ENCODE data around the gene KYAT1. TPM values are rescaled to one million over a fixed set of nuclear protein-coding genes. Genes with fewer than 3 reads are reported as not detected.
"Not testable (repeated sequence)": the region's sequence is repeated elsewhere in the genome, so short reads cannot be mapped to it uniquely, and the experiment has no call there.

Gene KYAT1
- total RNA-seq, 1 donor from 2014 or later, result 15.7 TPM

DNA sequence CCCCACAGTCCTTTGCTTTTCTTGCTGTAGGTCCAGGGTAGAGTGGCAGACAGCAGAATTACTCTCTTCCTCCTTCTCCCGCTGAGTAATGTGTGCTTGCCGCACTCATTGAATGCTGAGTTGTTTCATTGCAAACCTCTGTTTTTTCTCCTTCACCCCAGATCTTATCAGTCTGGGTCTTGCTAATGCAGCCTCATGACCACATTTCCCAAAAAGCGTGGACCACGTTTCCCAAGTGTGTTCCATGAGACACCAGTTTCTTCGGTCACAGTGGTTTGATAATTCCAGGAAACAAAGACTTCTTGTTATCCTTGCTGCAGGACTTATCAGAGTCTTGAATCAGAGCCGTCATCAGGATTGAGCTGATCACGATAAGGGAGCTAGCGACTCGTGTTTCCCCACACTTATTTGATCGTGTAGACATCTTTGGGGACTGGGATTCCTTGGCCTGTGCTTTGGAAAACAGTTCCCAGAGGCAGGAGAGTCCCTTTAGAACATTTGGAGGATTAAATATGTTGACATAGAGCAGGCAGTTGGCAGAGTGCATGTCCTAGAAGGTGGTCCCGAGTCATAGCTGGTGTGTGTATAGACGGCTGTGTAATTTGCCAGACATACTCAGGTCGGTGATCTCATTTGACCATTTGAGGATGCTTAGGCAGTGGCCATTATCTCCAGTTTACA lies 4.6 kb upstream of the KYAT1 start:
- intact Hi-C loops (cut with micrococcal nuclease), result no loop called here

DNA sequence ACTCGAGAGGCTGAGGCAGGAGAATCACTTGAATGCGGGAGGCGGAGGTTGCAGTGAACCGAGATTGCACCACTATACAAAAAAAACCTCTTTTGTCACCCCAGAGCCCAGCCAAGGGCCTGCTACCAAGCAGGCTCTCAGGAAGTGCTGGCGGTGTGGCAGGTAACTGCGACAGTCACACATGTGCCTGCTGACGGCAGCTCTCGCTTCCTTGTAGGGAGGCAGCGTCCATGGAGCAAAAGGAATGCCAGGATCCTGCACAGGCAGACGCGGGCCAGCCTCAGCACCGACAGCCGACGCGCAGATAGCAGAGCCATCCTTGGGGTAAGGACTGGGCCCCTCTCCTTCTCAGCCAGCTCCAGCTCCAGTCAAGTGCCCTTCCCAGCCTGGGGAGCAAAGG lies 4.0 kb upstream of the KYAT1 start:
- intact Hi-C loops (cut with micrococcal nuclease), result no loop called here

DNA sequence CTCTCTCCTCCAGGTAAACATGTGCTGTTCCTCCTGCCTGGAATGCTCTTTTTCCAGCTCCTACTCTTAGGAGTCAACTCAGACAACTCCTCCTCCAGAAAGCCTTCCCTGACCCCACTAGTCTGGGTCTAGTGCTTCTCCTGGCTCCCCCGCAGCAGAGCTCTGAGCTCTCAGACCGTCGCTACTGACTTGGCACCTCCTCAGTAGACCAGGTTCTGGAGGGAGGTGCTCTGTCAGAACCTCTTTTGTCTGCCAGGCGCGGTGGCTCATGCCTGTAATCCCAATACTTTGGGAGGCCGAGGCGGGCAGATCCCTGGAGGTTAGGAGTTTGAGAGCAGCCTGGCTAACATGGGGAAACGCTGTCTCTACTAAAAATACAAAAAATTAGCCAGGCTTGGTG lies 3.6 kb upstream of the KYAT1 start:
- intact Hi-C loops (cut with micrococcal nuclease), result no loop called here

DNA sequence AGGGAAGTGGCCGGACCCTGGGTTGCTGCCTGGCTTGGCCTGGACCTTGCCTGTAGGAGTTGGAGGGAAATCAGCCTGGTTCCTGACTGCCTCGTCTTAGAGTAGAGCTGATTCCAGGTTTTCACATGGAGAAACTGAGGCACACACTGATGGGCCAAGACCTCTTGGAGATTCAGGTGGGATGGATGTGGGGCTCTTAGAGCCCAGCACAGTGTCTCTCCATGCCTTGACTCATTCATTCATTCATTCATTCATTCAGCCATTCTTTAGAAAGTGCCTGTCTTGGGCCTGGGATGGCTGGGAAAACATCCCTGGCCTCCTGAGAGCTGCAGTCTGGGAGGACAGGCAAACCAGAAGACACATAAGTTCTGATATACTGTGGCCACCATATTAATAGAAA lies 2.4 kb upstream of the KYAT1 start:
- intact Hi-C loops (cut with micrococcal nuclease), result loop anchor here (5.0 kb wide), 4 partner anchors 57 to 427 kb away; partner anchors contain the start of genes CRAT, IER5L, ODF2 and PTPA

DNA sequence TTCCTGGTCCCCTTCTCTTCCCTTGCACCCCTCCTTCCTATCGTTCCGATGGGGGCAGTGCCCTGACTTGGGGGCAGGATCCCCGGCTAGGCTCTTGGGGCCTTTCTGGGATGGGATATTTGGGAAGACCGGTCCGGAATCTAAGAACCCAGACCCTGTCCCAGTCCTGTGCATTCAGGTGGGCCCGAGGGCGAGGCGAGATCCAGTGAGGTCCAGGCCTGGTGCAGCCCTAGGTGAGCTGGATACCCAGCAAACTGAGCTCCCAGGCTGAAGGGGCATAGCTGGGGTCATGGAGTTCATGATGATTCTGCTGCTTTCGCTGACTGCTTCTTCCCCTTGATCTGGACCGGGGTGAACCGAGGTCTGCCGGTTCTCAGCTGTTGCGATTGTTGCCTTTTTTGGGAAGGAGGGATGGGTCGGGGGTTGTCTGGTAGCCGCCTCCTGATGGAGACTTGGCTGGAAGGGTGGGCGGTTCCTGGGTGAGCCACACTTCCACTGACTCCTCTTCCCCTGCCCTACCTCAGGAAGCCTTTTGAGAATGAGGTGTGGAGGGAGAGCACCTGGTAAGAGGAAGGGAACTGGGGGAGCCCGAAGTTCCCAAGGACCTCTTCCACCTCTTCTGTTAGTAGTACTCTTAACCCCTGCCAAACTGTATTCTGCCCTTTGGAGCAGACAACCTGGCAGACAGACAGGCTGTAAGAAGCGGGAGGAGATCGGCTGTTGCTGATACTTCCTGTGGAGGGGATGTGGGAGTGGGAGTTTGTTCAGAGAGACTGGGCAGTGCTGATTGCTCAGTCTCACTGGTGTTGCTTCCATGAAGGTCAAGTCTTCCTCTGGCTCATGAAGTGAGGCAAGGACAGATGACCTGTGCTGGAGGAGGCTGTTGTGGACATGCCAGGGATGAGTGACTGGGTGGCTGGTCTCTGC lies 1.2 kb upstream of the KYAT1 start:
- intact Hi-C loops (cut with micrococcal nuclease), result loop anchor here (1.0 to 5.0 kb wide), 8 partner anchors 56 to 426 kb away; partner anchors contain the start of genes CRAT, DOLK, IER5L and MIGA2

DNA sequence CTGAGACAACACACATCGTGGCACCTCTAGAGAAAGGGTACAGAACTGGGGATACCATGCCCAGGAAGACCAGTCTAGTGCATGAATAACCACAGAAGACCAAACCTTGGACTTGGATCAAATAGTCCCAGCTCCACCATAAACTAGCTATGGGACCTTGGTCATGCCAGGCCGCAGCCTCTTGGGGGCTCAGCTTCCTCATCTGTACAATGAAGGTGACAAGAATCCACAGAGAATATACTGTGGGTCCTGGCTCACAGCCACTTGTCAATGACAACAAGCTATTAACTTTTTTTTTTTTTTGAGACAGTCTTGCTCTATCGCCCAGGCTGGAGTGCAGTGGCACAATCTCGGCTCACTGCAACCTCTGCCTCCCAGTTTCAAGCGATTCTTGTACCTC lies 3.9 kb downstream of the KYAT1 start:
- intact Hi-C loops (cut with micrococcal nuclease), result no loop called here

DNA sequence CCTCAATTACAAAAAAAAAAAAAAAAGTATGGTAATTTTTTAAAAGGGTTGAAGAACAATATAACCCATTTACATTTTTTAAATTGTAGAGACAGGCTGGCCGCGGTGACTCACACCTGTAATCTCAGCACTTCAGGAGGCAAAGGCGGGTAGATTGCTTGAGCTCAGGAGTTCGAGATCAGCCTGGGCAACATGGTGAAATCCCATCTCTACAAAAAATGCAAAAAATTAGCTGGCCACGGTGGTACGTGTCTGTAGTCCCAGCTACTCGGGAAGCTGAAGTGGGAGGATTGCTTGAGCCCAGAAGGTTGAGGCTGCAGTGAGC lies 10.8 kb downstream of the KYAT1 start:
- intact Hi-C loops (cut with micrococcal nuclease), result not testable (repeated sequence)

DNA sequence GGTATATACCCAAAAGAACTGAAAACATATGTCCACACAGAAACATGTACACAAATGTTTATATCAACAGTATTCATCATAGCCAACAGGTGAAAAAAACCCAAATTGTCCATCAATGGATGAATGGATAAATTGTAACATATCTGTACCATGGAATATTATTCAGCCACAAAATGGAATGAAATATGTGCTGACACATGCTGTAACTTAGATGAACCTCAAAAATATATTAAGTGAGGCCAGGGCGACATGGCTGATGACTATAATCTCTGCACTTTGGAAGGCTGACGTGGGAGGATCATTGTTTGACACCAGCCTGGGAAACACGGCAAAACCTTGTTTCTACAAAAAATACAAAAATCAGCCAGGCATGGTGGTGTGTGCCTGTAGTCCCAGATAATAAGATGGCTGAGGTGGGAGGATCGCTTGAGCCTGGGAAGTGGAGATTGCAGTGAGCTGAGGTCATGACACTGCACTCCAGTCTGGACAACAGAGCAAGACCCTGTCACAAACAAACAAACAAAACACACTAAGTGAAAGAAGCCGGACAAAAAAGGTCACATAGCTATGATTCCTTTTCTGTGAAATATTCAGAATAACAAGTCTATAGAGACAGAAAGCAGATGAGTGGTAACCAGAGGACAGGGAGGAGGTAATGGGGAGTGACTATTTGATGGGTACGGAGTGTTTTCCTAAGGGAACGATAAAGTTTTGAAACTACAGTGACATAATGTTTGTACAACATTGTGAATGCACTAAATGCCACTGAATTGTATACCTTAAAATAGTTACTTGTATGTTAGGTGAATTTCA lies 11.4 kb downstream of the KYAT1 start:
- intact Hi-C loops (cut with micrococcal nuclease), result no loop called here

DNA sequence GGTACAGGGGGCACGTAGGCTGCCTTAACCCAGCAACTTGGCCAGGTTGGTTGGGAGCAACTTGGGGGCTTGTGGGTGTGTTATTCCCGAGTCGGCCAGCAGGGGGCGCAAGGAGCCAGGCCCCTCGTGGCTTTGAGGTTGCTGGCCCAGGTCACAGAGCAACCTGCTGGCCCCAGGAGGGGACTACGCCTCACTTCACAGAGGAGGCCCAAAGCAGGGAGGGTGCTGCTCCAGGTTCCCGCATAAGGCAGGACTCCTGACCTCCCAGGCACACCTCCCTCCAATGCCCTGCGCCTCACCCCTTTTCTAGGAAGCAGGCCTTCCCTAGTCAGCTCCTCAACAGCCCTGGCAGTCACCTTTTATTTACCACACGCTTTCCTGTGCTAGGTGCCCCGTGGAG lies 18.1 kb downstream of the KYAT1 start:
- intact Hi-C loops (cut with micrococcal nuclease), result loop anchor here (1.0 to 5.0 kb wide), 2 partner anchors 65 to 84 kb away; partner anchors contain the start of genes DOLK and NUP188

DNA sequence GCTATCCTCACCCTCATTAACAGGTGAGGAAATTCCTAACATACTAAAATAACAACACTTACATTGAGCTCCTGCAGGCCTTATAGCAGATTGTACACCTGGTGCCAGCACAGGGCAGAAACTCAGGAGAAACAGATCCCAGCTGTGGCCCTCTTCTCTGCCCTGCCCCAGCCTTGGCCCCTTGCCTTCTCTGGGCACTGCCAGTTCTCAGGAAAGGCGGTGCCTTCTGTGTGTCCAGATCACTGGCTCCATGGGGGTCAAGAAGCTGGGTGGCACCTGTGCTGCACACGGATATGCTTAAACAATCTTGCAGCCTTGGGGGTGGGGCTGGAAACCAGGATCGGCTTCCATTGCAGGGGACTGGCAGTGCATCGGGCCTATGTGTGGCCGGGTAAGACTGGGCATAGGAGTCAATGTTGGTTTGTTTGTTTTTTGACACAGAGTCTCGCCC lies 19.3 kb downstream of the KYAT1 start:
- intact Hi-C loops (cut with micrococcal nuclease), result loop anchor here (5.0 kb wide), 1 partner anchor 85 kb away; the partner anchor contains the start of genes DOLK and NUP188

DNA sequence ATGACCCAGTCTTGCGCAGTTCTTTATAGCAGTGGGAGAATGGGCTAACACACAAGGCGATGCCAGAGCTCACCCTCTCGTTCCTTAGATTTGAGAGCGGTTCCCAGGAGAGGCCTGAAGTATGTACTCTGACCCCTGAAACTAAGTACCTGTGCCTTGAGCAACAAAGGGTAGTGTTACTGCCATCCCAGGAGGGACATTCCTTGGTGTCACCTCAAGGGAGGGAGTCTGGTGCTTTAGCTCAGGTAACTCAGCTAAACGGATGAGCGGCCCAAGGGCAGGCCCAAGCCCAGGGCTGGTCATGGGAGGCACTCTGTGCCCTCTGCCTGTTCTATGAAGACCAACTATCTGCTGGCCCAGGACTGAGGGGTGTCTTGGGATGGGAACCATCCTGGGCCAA lies 20.2 kb downstream of the KYAT1 start:
- intact Hi-C loops (cut with micrococcal nuclease), result loop anchor here (5.0 kb wide), 1 partner anchor 86 kb away; the partner anchor contains the start of genes DOLK and NUP188

DNA sequence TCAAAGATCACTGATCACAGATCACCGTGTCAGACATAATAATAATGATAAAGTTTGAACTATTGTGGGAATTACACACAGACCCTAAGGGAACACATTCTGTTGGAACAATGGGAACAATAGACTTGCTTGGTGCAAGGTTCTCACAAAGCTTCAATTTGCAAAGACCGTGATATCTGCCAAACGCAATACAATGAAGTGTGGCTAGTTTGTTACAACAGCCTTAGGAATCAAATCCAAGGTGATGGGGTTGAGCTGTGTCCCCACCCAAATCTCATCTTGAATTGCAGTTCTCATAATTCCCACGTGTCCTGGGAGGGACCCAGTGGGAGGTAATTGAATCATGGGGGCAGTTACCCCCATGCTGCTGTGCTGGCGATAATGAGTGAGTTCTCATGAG lies 20.8 kb downstream of the KYAT1 start:
- intact Hi-C loops (cut with micrococcal nuclease), result loop anchor here (5.0 kb wide), 1 partner anchor 86 kb away; the partner anchor contains the start of genes DOLK and NUP188

DNA sequence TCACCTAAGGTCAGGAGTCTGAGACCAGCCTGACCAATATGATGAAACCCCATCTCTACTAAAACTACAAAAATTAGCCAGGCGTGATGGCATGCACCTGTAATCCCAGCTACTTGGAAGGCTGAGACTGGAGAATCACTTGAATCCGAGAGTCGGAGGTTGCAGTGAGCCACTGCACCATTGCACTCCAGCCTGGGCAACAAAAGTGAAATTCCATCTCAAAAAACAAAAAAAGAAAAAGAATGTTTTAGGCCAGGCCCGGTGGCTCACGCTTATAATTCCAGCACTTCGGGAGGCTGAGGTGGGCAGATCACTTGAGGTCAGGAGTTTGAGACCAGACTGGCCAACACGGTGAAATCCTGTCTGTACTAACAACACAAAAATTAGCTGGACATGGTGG lies 23.3 kb downstream of the KYAT1 start:
- intact Hi-C loops (cut with micrococcal nuclease), result not testable (repeated sequence)

DNA sequence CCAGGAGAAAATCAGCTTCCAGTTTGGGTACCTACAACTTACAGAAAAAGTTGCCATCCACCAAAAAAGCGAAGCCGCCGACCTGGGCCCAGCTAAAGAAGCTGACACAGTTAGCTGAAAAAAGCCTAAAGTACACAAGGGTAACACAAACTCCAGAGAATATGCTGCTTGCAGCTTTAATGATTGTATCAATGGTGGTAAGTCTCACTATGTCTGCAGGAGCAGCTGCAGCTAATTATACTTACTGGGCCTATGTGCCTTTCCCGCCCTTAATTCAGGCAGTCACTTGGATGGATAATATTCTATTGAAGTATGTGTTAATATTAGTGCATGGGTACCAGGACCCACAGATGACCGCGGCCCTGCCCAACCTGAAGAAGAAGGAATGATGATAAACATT lies 27.3 kb downstream of the KYAT1 start:
- intact Hi-C loops (cut with micrococcal nuclease), result not testable (repeated sequence)

DNA sequence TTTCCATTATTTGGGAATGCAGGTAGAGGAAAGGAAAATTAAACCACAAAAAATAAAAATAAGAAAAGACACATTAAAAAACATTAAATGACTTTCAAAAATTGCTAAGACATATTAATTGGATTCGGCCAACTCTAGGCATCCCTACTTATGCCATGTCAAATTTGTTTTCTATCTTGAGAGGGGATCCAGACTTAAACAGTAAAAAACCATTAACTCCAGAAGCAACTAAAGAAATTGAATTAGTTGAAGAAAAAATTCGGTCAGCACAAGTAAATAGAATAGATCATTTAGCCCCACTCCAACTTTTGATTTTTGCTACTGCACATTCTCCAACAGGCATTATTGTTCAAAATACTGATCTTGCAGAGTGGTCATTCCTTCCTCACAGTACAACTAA lies 29.1 kb downstream of the KYAT1 start:
- intact Hi-C loops (cut with micrococcal nuclease), result not testable (repeated sequence)

DNA sequence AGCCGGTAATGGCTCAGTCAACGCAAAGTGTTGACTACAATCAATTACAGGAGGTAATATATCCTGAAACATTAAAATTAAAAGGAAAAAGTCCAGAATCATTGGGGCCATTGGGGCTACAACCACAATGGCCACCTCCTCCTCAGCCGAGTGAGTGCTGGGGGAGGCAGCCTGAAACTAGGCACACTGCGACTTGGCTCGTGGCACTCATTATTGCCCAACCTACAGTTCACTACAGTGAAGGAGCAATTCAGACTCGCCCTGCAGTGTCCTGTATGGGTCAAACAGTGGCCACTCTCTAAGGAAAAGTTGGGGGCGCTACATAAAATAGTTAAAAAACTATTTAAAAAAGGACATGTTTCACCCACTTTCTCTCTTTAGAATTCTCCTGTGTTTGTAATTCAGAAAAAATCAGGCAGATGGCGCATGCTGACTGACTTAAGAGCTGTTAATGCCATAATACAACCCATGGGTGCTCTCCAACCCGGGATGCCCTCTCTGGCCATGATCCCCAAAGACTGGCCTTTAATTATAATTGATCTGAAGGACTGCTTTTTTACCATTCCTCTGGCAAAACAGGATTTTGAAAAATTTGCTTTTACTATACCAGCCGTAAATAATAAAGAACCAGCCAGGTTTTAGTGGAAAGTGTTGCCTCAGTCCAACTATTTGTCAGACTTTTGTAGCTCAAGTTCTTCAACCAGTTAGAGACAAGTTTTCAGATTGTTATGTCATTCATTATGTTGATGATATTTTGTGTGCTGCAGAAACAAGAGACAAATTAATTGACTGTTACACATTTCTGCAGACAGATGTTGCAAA lies 29.8 kb downstream of the KYAT1 start:
- intact Hi-C loops (cut with micrococcal nuclease), result not testable (repeated sequence)

DNA sequence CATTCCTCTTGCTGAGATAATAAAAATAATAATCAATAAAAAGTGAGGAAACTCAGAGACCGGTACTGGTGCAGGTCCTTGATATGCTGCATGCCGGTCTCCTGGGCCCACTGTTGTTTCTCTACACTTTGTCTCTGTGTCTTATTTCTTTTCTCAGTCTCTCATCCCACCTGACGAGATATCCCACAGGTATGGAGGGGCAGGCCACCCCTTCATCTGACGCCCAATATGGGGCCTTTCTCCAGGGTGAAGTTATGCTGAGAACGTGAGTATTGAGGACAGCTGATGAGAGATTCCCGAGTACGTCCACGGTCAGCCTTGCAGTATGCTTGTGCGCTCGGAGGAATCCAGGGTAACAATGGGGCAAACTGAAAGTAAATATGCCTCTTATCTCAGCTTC lies 30.7 kb downstream of the KYAT1 start:
- intact Hi-C loops (cut with micrococcal nuclease), result not testable (repeated sequence)

DNA sequence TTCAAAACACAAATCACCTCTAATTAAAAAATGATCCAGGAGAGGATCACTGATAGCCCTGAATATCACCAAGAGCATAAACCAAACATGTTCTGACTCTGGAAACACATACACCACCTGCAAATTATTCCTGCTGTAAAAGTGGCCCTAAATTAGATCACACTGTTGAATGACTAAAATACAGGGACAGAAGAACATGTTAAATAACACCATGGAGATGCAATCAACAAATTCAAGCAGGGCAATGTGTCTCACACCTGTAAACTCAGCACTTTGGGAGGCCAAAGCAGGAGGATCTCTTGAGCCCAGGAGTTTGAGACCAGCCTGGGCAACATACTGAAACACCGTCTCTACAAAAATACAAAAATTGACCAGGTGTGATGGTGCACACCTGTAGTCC lies 33.9 kb downstream of the KYAT1 start:
- intact Hi-C loops (cut with micrococcal nuclease), result no loop called here

DNA sequence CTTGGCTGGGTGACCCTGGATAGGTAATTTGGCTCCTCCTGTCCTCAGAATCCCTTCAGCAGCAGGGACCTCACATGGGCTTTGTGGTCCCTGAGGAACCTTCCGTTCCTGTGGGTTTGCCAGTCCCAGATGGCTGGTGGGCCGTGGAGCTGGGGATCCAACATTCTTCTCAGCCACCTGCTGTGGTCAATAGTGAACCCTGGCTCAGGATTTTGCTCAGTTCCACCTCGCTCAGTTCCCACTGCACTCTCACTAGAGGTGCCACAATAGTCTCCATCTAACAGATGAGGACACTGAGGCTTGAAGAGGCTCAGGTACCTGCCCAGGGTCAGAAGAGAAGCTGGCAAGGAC lies 35.1 kb downstream of the KYAT1 start:
- intact Hi-C loops (cut with micrococcal nuclease), result no loop called here

DNA sequence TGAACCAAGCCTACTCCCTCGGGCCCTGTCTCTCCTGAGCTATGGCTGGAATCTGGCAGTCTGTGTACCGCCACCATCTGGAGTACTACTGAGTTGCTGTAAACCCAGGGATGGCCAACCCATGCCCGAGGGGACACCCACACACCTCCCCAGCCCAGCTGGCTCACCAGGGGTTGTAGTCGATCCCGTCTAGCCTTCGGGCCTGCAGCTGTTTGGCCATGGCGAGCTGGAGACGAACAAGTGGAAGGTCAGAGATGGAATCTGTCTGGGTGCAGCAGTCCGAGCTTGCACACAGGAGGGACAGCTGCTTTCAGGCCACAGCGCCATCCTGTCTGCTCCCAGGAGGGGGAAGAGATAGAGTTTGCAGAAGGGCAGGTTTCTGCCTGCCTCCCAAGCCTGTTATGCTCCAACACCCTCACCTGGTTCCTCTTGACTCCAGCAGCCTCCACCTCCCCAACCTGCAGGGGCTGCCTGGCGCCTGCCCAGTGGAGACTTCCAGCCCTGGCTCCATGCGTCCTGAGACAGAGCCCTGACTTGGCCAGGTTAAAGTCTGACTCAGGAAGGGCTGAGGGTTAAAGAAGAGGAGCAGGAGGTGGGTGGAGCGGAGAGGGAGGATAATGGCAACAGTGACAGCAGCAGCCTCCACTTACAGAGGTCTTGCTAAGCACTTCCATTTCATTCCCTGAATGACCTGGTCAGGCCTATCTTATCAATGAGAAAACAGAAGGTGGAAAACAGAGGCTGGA lies 36.4 kb downstream of the KYAT1 start:
- intact Hi-C loops (cut with micrococcal nuclease), result no loop called here

All from T-helper 2 cell treated with Interferon-gamma antibody and Interleukin-4, amounts not matched to agents 100 ng/mL and 5 ng/mL, for 36 hours (primary cell).